ENCODE data around the gene IRX5.

IRX5 gene

GRCh38 chr16:54921206-54921824 lies 9.3 kb upstream of the IRX5 start:
- Histone ChIP-seq H3K4me3 (ENCODE audit: low read depth in 1 of 2, low read length in 2 of 2) (no peak overlapping the region), H3K36me3 (ENCODE audit: control insufficient read depth in 1 of 2, insufficient read depth in 2 of 2, low read length in 2 of 2) (no peaks in the 10 kb centered on the region), H3K9me3 (ENCODE audit: control insufficient read depth in 1 of 2, low read length in 2 of 2) (no peaks in the 10 kb centered on the region), H3K27ac (ENCODE audit: low read length) (no peak overlapping the region), H3K27me3 (ENCODE audit: low read depth, low read length) (peaks cover 18% of the 10 kb centered on the region), H3K4me1 (ENCODE audit: control insufficient read depth in 1 of 2, insufficient read depth in 2 of 2, low read length in 2 of 2) (no peaks in the 10 kb centered on the region)

GRCh38 chr16:54923055-54923473 lies 7.6 kb upstream of the IRX5 start:
- H3K9me3 ChIP-seq (ENCODE audit: control insufficient read depth in 1 of 2, low read length in 2 of 2): peaks cover 0 to 4% of the 10 kb centered on the region in 2 donors
- no peak overlapping the region for H3K27ac ChIP-seq (ENCODE audit: low read length)
- no peak overlapping the region for H3K4me3 ChIP-seq (ENCODE audit: low read depth in 1 of 2, low read length in 2 of 2)
- no peaks in the 10 kb centered on the region for H3K4me1 ChIP-seq (ENCODE audit: control insufficient read depth in 1 of 2, insufficient read depth in 2 of 2, low read length in 2 of 2)
- H3K36me3 ChIP-seq (ENCODE audit: control insufficient read depth in 1 of 2, insufficient read depth in 2 of 2, low read length in 2 of 2): no peaks in the 10 kb centered on the region
- H3K27me3 ChIP-seq (ENCODE audit: low read depth, low read length): peaks cover 34% of the 10 kb centered on the region

DNA sequence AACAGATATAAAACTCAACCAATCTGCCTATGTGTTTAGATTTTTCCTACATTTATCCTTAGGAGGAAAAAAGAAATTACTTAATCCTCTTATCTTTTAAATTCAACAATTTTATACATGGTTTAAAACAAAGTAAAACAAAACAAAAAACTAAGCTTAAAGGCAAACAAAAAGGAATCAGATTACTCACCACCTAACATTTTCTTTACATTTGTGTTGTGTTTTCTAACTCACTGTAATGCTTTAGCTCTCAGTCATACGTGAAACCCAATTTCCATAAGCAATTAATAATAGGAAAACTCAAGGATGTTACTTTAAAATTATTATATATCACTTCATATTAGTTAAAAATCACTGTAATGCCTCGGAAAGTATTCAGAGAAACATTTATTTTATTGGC lies 6.7 kb upstream of the IRX5 start:
- Histone ChIP-seq H3K36me3 (ENCODE audit: control insufficient read depth in 1 of 2, insufficient read depth in 2 of 2, low read length in 2 of 2) (no peaks in the 10 kb centered on the region), H3K4me1 (ENCODE audit: control insufficient read depth in 1 of 2, insufficient read depth in 2 of 2, low read length in 2 of 2) (no peaks in the 10 kb centered on the region), H3K27me3 (ENCODE audit: low read depth, low read length) (peaks cover 34% of the 10 kb centered on the region), H3K27ac (ENCODE audit: low read length) (no peak overlapping the region), H3K9me3 (ENCODE audit: control insufficient read depth in 1 of 2, low read length in 2 of 2) (peaks cover 0 to 4% of the 10 kb centered on the region in 2 donors), H3K4me3 (ENCODE audit: low read depth in 1 of 2, low read length in 2 of 2) (no peak overlapping the region)

- Histone ChIP-seq H3K9me3 (ENCODE audit: control insufficient read depth in 1 of 2, low read length in 2 of 2) (peaks cover 0 to 4% of the 10 kb centered on the region in 2 donors), H3K27ac (ENCODE audit: low read length) (no peak overlapping the region), H3K4me3 (ENCODE audit: low read depth in 1 of 2, low read length in 2 of 2) (no peak overlapping the region), H3K27me3 (ENCODE audit: low read depth, low read length) (peaks cover 34% of the 10 kb centered on the region), H3K36me3 (ENCODE audit: control insufficient read depth in 1 of 2, insufficient read depth in 2 of 2, low read length in 2 of 2) (no peaks in the 10 kb centered on the region), H3K4me1 (ENCODE audit: control insufficient read depth in 1 of 2, insufficient read depth in 2 of 2, low read length in 2 of 2) (peaks cover 0 to 17% of the 10 kb centered on the region in 2 donors)
These were observed 4.4 kb upstream of the IRX5 start for GRCh38 chr16:54926166-54926838.

GRCh38 chr16:54927125-54928015 lies 3.3 kb upstream of the IRX5 start:
- no peak overlapping the region for H3K4me3 ChIP-seq (ENCODE audit: low read depth in 1 of 2, low read length in 2 of 2)
- H3K36me3 ChIP-seq (ENCODE audit: control insufficient read depth in 1 of 2, insufficient read depth in 2 of 2, low read length in 2 of 2): no peaks in the 10 kb centered on the region
- no peak overlapping the region for H3K27ac ChIP-seq (ENCODE audit: low read length)
- peaks cover 45% of the 10 kb centered on the region for H3K27me3 ChIP-seq (ENCODE audit: low read depth, low read length)
- H3K9me3 ChIP-seq (ENCODE audit: control insufficient read depth in 1 of 2, low read length in 2 of 2): peaks cover 0 to 4% of the 10 kb centered on the region in 2 donors
- H3K4me1 ChIP-seq (ENCODE audit: control insufficient read depth in 1 of 2, insufficient read depth in 2 of 2, low read length in 2 of 2): peaks cover 0 to 28% of the 10 kb centered on the region in 2 donors

GRCh38 chr16:54928016-54928356 lies 2.7 kb upstream of the IRX5 start:
- Histone ChIP-seq H3K4me1 (ENCODE audit: control insufficient read depth in 1 of 2, insufficient read depth in 2 of 2, low read length in 2 of 2) (peaks cover 0 to 34% of the 10 kb centered on the region in 2 donors), H3K27me3 (ENCODE audit: low read depth, low read length) (peaks cover 45% of the 10 kb centered on the region), H3K4me3 (ENCODE audit: low read depth in 1 of 2, low read length in 2 of 2) (no peak overlapping the region), H3K36me3 (ENCODE audit: control insufficient read depth in 1 of 2, insufficient read depth in 2 of 2, low read length in 2 of 2) (no peaks in the 10 kb centered on the region), H3K27ac (ENCODE audit: low read length) (no peak overlapping the region), H3K9me3 (ENCODE audit: control insufficient read depth in 1 of 2, low read length in 2 of 2) (peaks cover 0 to 4% of the 10 kb centered on the region in 2 donors)

- Histone ChIP-seq H3K4me3 (ENCODE audit: low read depth in 1 of 2, low read length in 2 of 2) (peak overlapping the region; percentile 68 to 75), H3K27me3 (ENCODE audit: low read depth, low read length) (peaks cover 45% of the 10 kb centered on the region), H3K36me3 (ENCODE audit: control insufficient read depth in 1 of 2, insufficient read depth in 2 of 2, low read length in 2 of 2) (no peaks in the 10 kb centered on the region), H3K4me1 (ENCODE audit: control insufficient read depth in 1 of 2, insufficient read depth in 2 of 2, low read length in 2 of 2) (peaks cover 0 to 34% of the 10 kb centered on the region in 2 donors), H3K9me3 (ENCODE audit: control insufficient read depth in 1 of 2, low read length in 2 of 2) (peaks cover 0 to 4% of the 10 kb centered on the region in 2 donors), H3K27ac (ENCODE audit: low read length) (no peak overlapping the region)
These were observed 2.1 kb upstream of the IRX5 start for GRCh38 chr16:54928411-54929089.

GRCh38 chr16:54929090-54930004 lies 1.3 kb upstream of the IRX5 start:
- Histone ChIP-seq H3K4me1 (ENCODE audit: control insufficient read depth in 1 of 2, insufficient read depth in 2 of 2, low read length in 2 of 2) (peaks cover 0 to 34% of the 10 kb centered on the region in 2 donors), H3K27me3 (ENCODE audit: low read depth, low read length) (peaks cover 50% of the 10 kb centered on the region), H3K4me3 (ENCODE audit: low read depth in 1 of 2, low read length in 2 of 2) (peak overlapping the region; percentile 68 to 75), H3K36me3 (ENCODE audit: control insufficient read depth in 1 of 2, insufficient read depth in 2 of 2, low read length in 2 of 2) (no peaks in the 10 kb centered on the region), H3K9me3 (ENCODE audit: control insufficient read depth in 1 of 2, low read length in 2 of 2) (peaks cover 0 to 4% of the 10 kb centered on the region in 2 donors), H3K27ac (ENCODE audit: low read length) (no peak overlapping the region)

- no peak overlapping the region for H3K27ac ChIP-seq (ENCODE audit: low read length)
- peaks cover 0 to 34% of the 10 kb centered on the region in 2 donors for H3K4me1 ChIP-seq (ENCODE audit: control insufficient read depth in 1 of 2, insufficient read depth in 2 of 2, low read length in 2 of 2)
- H3K36me3 ChIP-seq (ENCODE audit: control insufficient read depth in 1 of 2, insufficient read depth in 2 of 2, low read length in 2 of 2): no peaks in the 10 kb centered on the region
- H3K27me3 ChIP-seq (ENCODE audit: low read depth, low read length): peaks cover 56% of the 10 kb centered on the region
- H3K9me3 ChIP-seq (ENCODE audit: control insufficient read depth in 1 of 2, low read length in 2 of 2): peaks cover 0 to 4% of the 10 kb centered on the region in 2 donors
- H3K4me3 ChIP-seq (ENCODE audit: low read depth in 1 of 2, low read length in 2 of 2): peak overlapping the region; percentile 68 to 75
These were observed 129 bp downstream of the IRX5 start for GRCh38 chr16:54930869-54931119.

GRCh38 chr16:54931120-54932014 lies 702 bp downstream of the IRX5 start:
- peaks cover 0 to 39% of the 10 kb centered on the region in 2 donors for H3K4me1 ChIP-seq (ENCODE audit: control insufficient read depth in 1 of 2, insufficient read depth in 2 of 2, low read length in 2 of 2)
- H3K27me3 ChIP-seq (ENCODE audit: low read depth, low read length): peaks cover 57% of the 10 kb centered on the region
- peaks cover 0 to 4% of the 10 kb centered on the region in 2 donors for H3K9me3 ChIP-seq (ENCODE audit: control insufficient read depth in 1 of 2, low read length in 2 of 2)
- no peaks in the 10 kb centered on the region for H3K36me3 ChIP-seq (ENCODE audit: control insufficient read depth in 1 of 2, insufficient read depth in 2 of 2, low read length in 2 of 2)
- H3K4me3 ChIP-seq (ENCODE audit: low read depth in 1 of 2, low read length in 2 of 2): peak overlapping the region in 1 of 2 donors; percentile 75
- H3K27ac ChIP-seq (ENCODE audit: low read length): no peak overlapping the region

Measured in muscle layer of duodenum (tissue), 2 donors.